DND-41 (cell line): Measurements from ENCODE around the gene KCNAB1.
"Not testable (repeated sequence)": the region's sequence is repeated elsewhere in the genome, so short reads cannot be mapped to it uniquely, and the experiment has no call there.

Source experiments
- EZH2 ChIP-seq: IDR thresholded peaks from 3 replicates; pipeline ENCODE4 v1.6.1; 2012; ENCODE audit warnings: borderline replicate concordance, low read depth, mild to moderate bottlenecking, moderate library complexity, low read length, inconsistent platforms; ENCODE audit not compliant: severe bottlenecking
- TF ChIP-seq, protein P1 (sequence below): IDR thresholded peaks from 2 replicates; pipeline ENCODE4 v1.5.1; 2012; ENCODE audit warnings: borderline replicate concordance, low read length, moderate library complexity, mild to moderate bottlenecking; ENCODE audit not compliant: poor library complexity, severe bottlenecking; ENCODE audit errors: extremely low read depth

DNA sequence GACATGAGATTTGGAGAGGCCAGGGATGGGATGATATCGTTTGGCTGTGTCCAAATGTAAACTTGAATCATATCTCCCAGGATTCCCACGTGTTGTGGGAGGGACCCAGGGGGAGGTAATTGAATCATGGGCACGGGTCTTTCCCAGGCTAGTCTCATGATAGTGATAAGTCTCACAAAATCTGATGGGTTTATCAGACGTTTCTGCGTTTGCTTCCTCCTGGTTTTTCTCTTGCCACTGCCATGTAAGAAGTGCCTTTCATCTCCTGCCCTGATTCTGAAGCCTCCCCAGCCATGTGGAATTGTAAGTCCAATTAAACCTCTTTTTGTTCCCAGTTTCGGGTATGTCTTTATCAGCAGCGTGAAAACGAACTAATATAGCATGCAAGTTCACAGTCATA, 442.1 kb downstream of the KCNAB1 start:
- TF ChIP-seq, protein P1, sequence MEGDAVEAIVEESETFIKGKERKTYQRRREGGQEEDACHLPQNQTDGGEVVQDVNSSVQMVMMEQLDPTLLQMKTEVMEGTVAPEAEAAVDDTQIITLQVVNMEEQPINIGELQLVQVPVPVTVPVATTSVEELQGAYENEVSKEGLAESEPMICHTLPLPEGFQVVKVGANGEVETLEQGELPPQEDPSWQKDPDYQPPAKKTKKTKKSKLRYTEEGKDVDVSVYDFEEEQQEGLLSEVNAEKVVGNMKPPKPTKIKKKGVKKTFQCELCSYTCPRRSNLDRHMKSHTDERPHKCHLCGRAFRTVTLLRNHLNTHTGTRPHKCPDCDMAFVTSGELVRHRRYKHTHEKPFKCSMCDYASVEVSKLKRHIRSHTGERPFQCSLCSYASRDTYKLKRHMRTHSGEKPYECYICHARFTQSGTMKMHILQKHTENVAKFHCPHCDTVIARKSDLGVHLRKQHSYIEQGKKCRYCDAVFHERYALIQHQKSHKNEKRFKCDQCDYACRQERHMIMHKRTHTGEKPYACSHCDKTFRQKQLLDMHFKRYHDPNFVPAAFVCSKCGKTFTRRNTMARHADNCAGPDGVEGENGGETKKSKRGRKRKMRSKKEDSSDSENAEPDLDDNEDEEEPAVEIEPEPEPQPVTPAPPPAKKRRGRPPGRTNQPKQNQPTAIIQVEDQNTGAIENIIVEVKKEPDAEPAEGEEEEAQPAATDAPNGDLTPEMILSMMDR: not testable (repeated sequence)
- not testable (repeated sequence) for TF ChIP-seq EZH2
